Spleen (tissue), 7 donors: ENCODE data around the gene RPL18A.

Experiments
- POLR2A ChIP-seq, 3 donors: fragments of 450-650 bp; IDR thresholded peaks; one replicate each; pipeline ENCODE4 v1.5.1; 2017; ENCODE audit warnings: antibody characterized with exemption in 3 of 3, mild to moderate bottlenecking in 1 of 3
- POLR2AphosphoS5 ChIP-seq, 3 donors: sonication (generic); formaldehyde crosslinking; IDR thresholded peaks; one replicate each; pipeline ENCODE4 v1.5.1; 2017; ENCODE audit warnings: antibody characterized with exemption in 3 of 3
- TF ChIP-seq, protein P1 (sequence below), 11 experiments: fragments of 200-600 bp in 7 of 11; fragments of 450-650 bp in 4 of 11; sonication (generic) in 4 of 11; IDR thresholded peaks in 8 of 11; conservative IDR thresholded peaks in 3 of 11; 1 replicate in 7 of 11; 2 replicates in 4 of 11; pipeline versions ENCODE4 v1.4.0 to v1.8.0; 2016 to 2021; ENCODE audit warnings: antibody characterized with exemption in 11 of 11, inconsistent platforms in 4 of 11, mild to moderate bottlenecking in 1 of 11
- donor health status: DM: no; HTN: no; CAD: no; lungs with moderate emphysema.
- donor health status: DM: no; HTN: no; CAD: no.
- donor health status: DM: no; HTN: no; CAD: no.

DNA sequence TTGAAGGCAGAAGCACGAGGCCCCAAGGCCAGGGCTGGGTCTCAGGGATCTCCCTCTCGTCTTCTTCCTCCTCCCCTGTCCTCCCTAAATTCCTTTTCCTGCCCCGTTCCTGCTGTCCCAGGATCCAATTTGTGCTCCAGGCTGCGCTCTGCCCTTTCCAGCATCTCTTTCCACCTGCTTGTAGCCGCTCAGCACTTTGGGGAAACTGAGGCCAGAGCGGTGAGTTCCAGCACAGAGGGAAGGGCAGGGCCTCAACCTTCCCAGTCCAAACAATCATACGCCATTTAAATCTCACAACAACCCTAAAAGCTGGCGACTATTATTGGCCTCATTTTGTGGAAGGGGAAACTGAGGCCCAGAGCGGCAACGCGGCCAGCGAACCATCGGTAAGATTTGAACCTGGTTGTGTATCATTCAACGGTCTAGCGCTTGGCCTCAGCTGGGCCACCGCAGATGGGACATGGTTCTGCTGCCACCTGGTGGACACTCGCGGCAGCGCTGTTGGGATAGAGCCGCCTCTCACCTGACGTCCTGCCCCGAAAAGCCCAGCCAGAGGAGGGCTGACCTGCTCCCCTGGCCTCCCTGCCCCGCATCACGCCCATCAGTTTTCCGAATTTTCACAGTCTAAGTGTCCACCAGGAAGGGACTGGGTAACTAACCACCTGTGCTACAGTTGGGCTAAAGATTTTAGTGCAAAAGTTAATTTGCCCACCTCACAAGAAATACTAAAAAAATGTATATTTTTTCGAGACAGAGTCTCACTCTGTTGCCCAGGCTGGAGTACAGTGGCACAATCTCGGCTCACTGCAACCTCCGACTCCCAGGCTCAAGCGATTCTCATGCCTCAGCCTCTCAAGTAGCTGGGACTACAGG lies 4.2 kb upstream of the RPL18A start:
- TF ChIP-seq, protein P1, sequence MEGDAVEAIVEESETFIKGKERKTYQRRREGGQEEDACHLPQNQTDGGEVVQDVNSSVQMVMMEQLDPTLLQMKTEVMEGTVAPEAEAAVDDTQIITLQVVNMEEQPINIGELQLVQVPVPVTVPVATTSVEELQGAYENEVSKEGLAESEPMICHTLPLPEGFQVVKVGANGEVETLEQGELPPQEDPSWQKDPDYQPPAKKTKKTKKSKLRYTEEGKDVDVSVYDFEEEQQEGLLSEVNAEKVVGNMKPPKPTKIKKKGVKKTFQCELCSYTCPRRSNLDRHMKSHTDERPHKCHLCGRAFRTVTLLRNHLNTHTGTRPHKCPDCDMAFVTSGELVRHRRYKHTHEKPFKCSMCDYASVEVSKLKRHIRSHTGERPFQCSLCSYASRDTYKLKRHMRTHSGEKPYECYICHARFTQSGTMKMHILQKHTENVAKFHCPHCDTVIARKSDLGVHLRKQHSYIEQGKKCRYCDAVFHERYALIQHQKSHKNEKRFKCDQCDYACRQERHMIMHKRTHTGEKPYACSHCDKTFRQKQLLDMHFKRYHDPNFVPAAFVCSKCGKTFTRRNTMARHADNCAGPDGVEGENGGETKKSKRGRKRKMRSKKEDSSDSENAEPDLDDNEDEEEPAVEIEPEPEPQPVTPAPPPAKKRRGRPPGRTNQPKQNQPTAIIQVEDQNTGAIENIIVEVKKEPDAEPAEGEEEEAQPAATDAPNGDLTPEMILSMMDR (IDR thresholded peaks at IDR 0.05 in 8 of 11, conservative IDR thresholded peaks at IDR 0.05 in 3 of 11): peak; percentile 96 to 99 (median 98)
- TF ChIP-seq POLR2A (IDR thresholded peaks at IDR 0.05): no peak
- peak; percentile 62 to 82 (median 71) for TF ChIP-seq POLR2AphosphoS5 (IDR thresholded peaks at IDR 0.05)
